HL-60/S4 treated with phorbol 12-myristate 13-acetate at 8.2 ng/mL for 4 days and 3 days (cell line): ENCODE results near the gene MAP3K8.
"Not testable (repeated sequence)": the region's sequence is repeated elsewhere in the genome, so short reads cannot be mapped to it uniquely, and the experiment has no call there.

Experiments
- in situ Hi-C: fragments of 300-500 bp; cut with MboI; formaldehyde crosslinking; loops from 2 replicates; pipeline ENCODE4 v1.15.0; 2022; ENCODE audit warnings: low sequenced_read_pairs

MAP3K8 gene

GRCh38 chr10:30443049-30443448, 9.1 kb downstream of the MAP3K8 start:
- in situ Hi-C loops = no loop called here

GRCh38 chr10:30445711-30446110, 11.7 kb downstream of the MAP3K8 start:
- in situ Hi-C loops = no loop called here

GRCh38 chr10:30447125-30447799, 13.3 kb downstream of the MAP3K8 start:
- in situ Hi-C loops = no loop called here

- in situ Hi-C loops = no loop called here
Measured at GRCh38 chr10:30448092-30448491, 14.1 kb downstream of the MAP3K8 start.

- in situ Hi-C loops = no loop called here
Measured at GRCh38 chr10:30453764-30454527, 20.0 kb downstream of the MAP3K8 start.

GRCh38 chr10:30454744-30455510, 20.9 kb downstream of the MAP3K8 start:
- in situ Hi-C loops = no loop called here

GRCh38 chr10:30455816-30456215, 21.8 kb downstream of the MAP3K8 start:
- in situ Hi-C loops = no loop called here

GRCh38 chr10:30456266-30456665, 22.3 kb downstream of the MAP3K8 start:
- in situ Hi-C loops = no loop called here

- in situ Hi-C loops = no loop called here
Measured at GRCh38 chr10:30459283-30459682, 25.3 kb downstream of the MAP3K8 start.

- in situ Hi-C loops = no loop called here
Measured at GRCh38 chr10:30460121-30460520, 26.1 kb downstream of the MAP3K8 start.

- in situ Hi-C loops = no loop called here
Measured at GRCh38 chr10:30462513-30462912, 28.5 kb downstream of the MAP3K8 start.

- in situ Hi-C loops = no loop called here
Measured at GRCh38 chr10:30463944-30464451, 30.0 kb downstream of the MAP3K8 start.

GRCh38 chr10:30464675-30465074, 30.7 kb downstream of the MAP3K8 start:
- in situ Hi-C loops = no loop called here

GRCh38 chr10:30466445-30466844, 32.5 kb downstream of the MAP3K8 start:
- in situ Hi-C loops = no loop called here

- in situ Hi-C loops = no loop called here
Measured at GRCh38 chr10:30467651-30468338, 33.8 kb downstream of the MAP3K8 start.

- in situ Hi-C loops = no loop called here
Measured at GRCh38 chr10:30472414-30473155, 38.6 kb downstream of the MAP3K8 start.

GRCh38 chr10:30475515-30475914, 41.5 kb downstream of the MAP3K8 start:
- in situ Hi-C loops = not testable (repeated sequence)

- in situ Hi-C loops = no loop called here
Measured at GRCh38 chr10:30476511-30477155, 42.6 kb downstream of the MAP3K8 start.

GRCh38 chr10:30479513-30479912, 45.5 kb downstream of the MAP3K8 start:
- in situ Hi-C loops = not testable (repeated sequence)

- in situ Hi-C loops = no loop called here
Measured at GRCh38 chr10:30481603-30482002, 47.6 kb downstream of the MAP3K8 start.
